Measurements from ENCODE around the gene FGFRL1.

FGFRL1 gene

GRCh38 chr4:1008840-1009541 lies 2.4 kb upstream of the FGFRL1 start:
- Histone ChIP-seq H3K9me3 (ENCODE audit: low read depth, low read length) (no peaks in the 10 kb centered on the region), H3K4me3 (peak overlapping the region; percentile 80), H3K27ac (no peak overlapping the region), H3K36me3 (ENCODE audit: insufficient read depth, low read length) (no peaks in the 10 kb centered on the region), H3K9ac (ENCODE audit: insufficient read length) (peak overlapping the region; percentile 45)
- no peak for DNase-seq (ENCODE audit: low read depth, low spot score)
- TF ChIP-seq EZH2 (IDR thresholded peaks at IDR 0.05), result no peak
- no peak for TF ChIP-seq POLR2AphosphoS5 (IDR thresholded peaks at IDR 0.05; ENCODE audit: borderline replicate concordance, low read depth, low read length)
- no peak for TF ChIP-seq FOXP2 (optimal IDR thresholded peaks at IDR 0.05; ENCODE audit: control extremely low read depth, extremely low read length, insufficient read depth)

- Histone ChIP-seq H3K9ac (ENCODE audit: insufficient read length) (peak overlapping the region; percentile 45), H3K4me3 (peak overlapping the region; percentile 81), H3K9me3 (ENCODE audit: low read depth, low read length) (no peaks in the 10 kb centered on the region), H3K36me3 (ENCODE audit: insufficient read depth, low read length) (no peaks in the 10 kb centered on the region), H3K27ac (no peak overlapping the region)
- DNase-seq (ENCODE audit: low read depth, low spot score), result no peak
- TF ChIP-seq EZH2 (IDR thresholded peaks at IDR 0.05), result no peak
- no peak for TF ChIP-seq FOXP2 (optimal IDR thresholded peaks at IDR 0.05; ENCODE audit: control extremely low read depth, extremely low read length, insufficient read depth)
Measured at GRCh38 chr4:1009542-1010394, 1.7 kb upstream of the FGFRL1 start.

- no peak overlapping the region for H3K9ac ChIP-seq (ENCODE audit: insufficient read length)
- H3K9me3 ChIP-seq (ENCODE audit: low read depth, low read length), result no peaks in the 10 kb centered on the region
- DNase-seq (ENCODE audit: low read depth, low spot score), result no peak
- H3K36me3 ChIP-seq (ENCODE audit: insufficient read depth, low read length), result no peaks in the 10 kb centered on the region
- no peak for TF ChIP-seq EZH2 (IDR thresholded peaks at IDR 0.05)
- no peak for TF ChIP-seq FOXP2 (optimal IDR thresholded peaks at IDR 0.05; ENCODE audit: control extremely low read depth, extremely low read length, insufficient read depth)
- TF ChIP-seq POLR2AphosphoS5 (IDR thresholded peaks at IDR 0.05; ENCODE audit: borderline replicate concordance, low read depth, low read length), result no peak
- H3K4me3 ChIP-seq, result peak overlapping the region; percentile 81
- no peak overlapping the region for H3K27ac ChIP-seq
Measured at GRCh38 chr4:1010395-1011021, 918 bp upstream of the FGFRL1 start.

- Histone ChIP-seq H3K4me3 (no peak overlapping the region), H3K9ac (ENCODE audit: insufficient read length) (no peak overlapping the region), H3K27ac (no peak overlapping the region), H3K36me3 (ENCODE audit: insufficient read depth, low read length) (no peaks in the 10 kb centered on the region), H3K9me3 (ENCODE audit: low read depth, low read length) (no peaks in the 10 kb centered on the region)
- DNase-seq (ENCODE audit: low read depth, low spot score), result no peak
- TF ChIP-seq POLR2AphosphoS5 (IDR thresholded peaks at IDR 0.05; ENCODE audit: borderline replicate concordance, low read depth, low read length), result no peak
- no peak for TF ChIP-seq FOXP2 (optimal IDR thresholded peaks at IDR 0.05; ENCODE audit: control extremely low read depth, extremely low read length, insufficient read depth)
- no peak for TF ChIP-seq EZH2 (IDR thresholded peaks at IDR 0.05)
Measured at GRCh38 chr4:1011666-1012033, 224 bp downstream of the FGFRL1 start.

GRCh38 chr4:1012034-1012739 lies 761 bp downstream of the FGFRL1 start:
- DNase-seq (ENCODE audit: low read depth, low spot score), result no peak
- Histone ChIP-seq H3K9me3 (ENCODE audit: low read depth, low read length) (no peaks in the 10 kb centered on the region), H3K27ac (no peak overlapping the region), H3K4me3 (peak overlapping the region; percentile 74), H3K9ac (ENCODE audit: insufficient read length) (no peak overlapping the region), H3K36me3 (ENCODE audit: insufficient read depth, low read length) (no peaks in the 10 kb centered on the region)
- TF ChIP-seq EZH2 (IDR thresholded peaks at IDR 0.05) (no peak), POLR2AphosphoS5 (IDR thresholded peaks at IDR 0.05; ENCODE audit: borderline replicate concordance, low read depth, low read length) (no peak), FOXP2 (optimal IDR thresholded peaks at IDR 0.05; ENCODE audit: control extremely low read depth, extremely low read length, insufficient read depth) (no peak)

- no peak for DNase-seq (ENCODE audit: low read depth, low spot score)
- Histone ChIP-seq H3K9ac (ENCODE audit: insufficient read length) (no peak overlapping the region), H3K9me3 (ENCODE audit: low read depth, low read length) (no peaks in the 10 kb centered on the region), H3K4me3 (no peak overlapping the region), H3K27ac (peak overlapping the region; percentile 17; the same call in 1 of the 2 replicates), H3K36me3 (ENCODE audit: insufficient read depth, low read length) (no peaks in the 10 kb centered on the region)
- TF ChIP-seq EZH2 (IDR thresholded peaks at IDR 0.05) (no peak), FOXP2 (optimal IDR thresholded peaks at IDR 0.05; ENCODE audit: control extremely low read depth, extremely low read length, insufficient read depth) (no peak), POLR2AphosphoS5 (IDR thresholded peaks at IDR 0.05; ENCODE audit: borderline replicate concordance, low read depth, low read length) (no peak)
Measured at GRCh38 chr4:1013225-1014073, 2.0 kb downstream of the FGFRL1 start.

All from SK-N-MC (cell line).